Measurements from ENCODE around the gene CBL. TPM values are rescaled to one million over a fixed set of nuclear protein-coding genes. Genes with fewer than 3 reads are reported as not detected.

CBL gene
- total RNA-seq, 4 donors from 2014 or later = 20.2 to 29.2 (median 25.1) TPM

- Histone ChIP-seq H3K27ac (peak overlapping the region in 2 of 4 donors; percentile 86 to 89), H3K36me3 (peaks cover 0 to 36% of the 10 kb centered on the region in 2 donors), H3K27me3 (no peaks in the 10 kb centered on the region), H3K4me1 (peaks cover 0 to 54% (median 6%) of the 10 kb centered on the region in 3 donors), H3K4me3 (no peak overlapping the region), H3K9me3 (no peaks in the 10 kb centered on the region)
- 74 to 85% methylated on average over 4 to 6 of the region's 9 CpGs for WGBS, 2 donors (ENCODE audit: low coverage in 1 of 2)
- TF ChIP-seq POLR2A (IDR thresholded peaks at IDR 0.05) (no peak), POLR2AphosphoS5 (IDR thresholded peaks at IDR 0.05) (no peak), EP300 (IDR thresholded peaks at IDR 0.05) (no peak), CTCF (IDR thresholded peaks at IDR 0.05) (no peak)
- ATAC-seq = no peak
These were observed 149.1 kb downstream of the CBL start for GRCh38 chr11:119355091-119355843.

GRCh38 chr11:119356349-119357031 is 150.4 kb downstream of the CBL start:
- peaks cover 0 to 36% of the 10 kb centered on the region in 2 donors for H3K36me3 ChIP-seq
- H3K4me3 ChIP-seq = peak overlapping the region; percentile 10 to 54
- TF ChIP-seq POLR2A (IDR thresholded peaks at IDR 0.05) (no peak), EP300 (IDR thresholded peaks at IDR 0.05) (no peak), CTCF (IDR thresholded peaks at IDR 0.05) (peak; percentile 76 to 92 (median 84)), POLR2AphosphoS5 (IDR thresholded peaks at IDR 0.05) (peak; percentile 68)
- peak; percentile 89 for ATAC-seq
- H3K27ac ChIP-seq = peak overlapping the region; percentile 47 to 89 (median 86)
- H3K27me3 ChIP-seq = no peaks in the 10 kb centered on the region
- H3K4me1 ChIP-seq = peaks cover 0 to 66% (median 15%) of the 10 kb centered on the region in 3 donors
- 1 to 5% methylated on average over 7 to 9 of the region's 54 CpGs for WGBS, 2 donors (ENCODE audit: low coverage in 1 of 2)
- no peaks in the 10 kb centered on the region for H3K9me3 ChIP-seq

GRCh38 chr11:119357074-119357473 is 150.9 kb downstream of the CBL start:
- TF ChIP-seq POLR2A (IDR thresholded peaks at IDR 0.05) (no peak), POLR2AphosphoS5 (IDR thresholded peaks at IDR 0.05) (no peak), CTCF (IDR thresholded peaks at IDR 0.05) (no peak), EP300 (IDR thresholded peaks at IDR 0.05) (no peak)
- Histone ChIP-seq H3K27ac (peak overlapping the region; percentile 47 to 89 (median 86)), H3K9me3 (no peaks in the 10 kb centered on the region), H3K4me1 (peaks cover 0 to 66% (median 21%) of the 10 kb centered on the region in 3 donors), H3K4me3 (peak overlapping the region; percentile 10 to 54), H3K36me3 (peaks cover 0 to 36% of the 10 kb centered on the region in 2 donors), H3K27me3 (no peaks in the 10 kb centered on the region)
- ATAC-seq = no peak
- 72% methylated on average over 4 of the region's 13 CpGs; no CpG with 5 or more reads in 1 of the 2 donors for WGBS, 2 donors (ENCODE audit: low coverage in 1 of 2)

Small RNA genes within 50 kb of the gene (small RNA-seq; reads per million reads assigned to genes)
- gene RF01225 = 0 reads per million in 4 donors
- gene RNU6-262P = 0 reads per million in 4 donors

Other genes with a start within 250 kb of the CBL start
- not detected for gene FOXR1, start 234.6 kb upstream of the CBL start, total RNA-seq
- 10 to 100 TPM in 3 of 4 donors, 1 to 10 TPM in 1; 5.8 to 90.3 (median 40.0) TPM for gene CENATAC, start 208.2 kb upstream of the CBL start, total RNA-seq
- gene RPS25, start 188.0 kb upstream of the CBL start, total RNA-seq = 1,000 to 10,000 TPM; 1,381 to 2,808 (median 2,000) TPM
- gene TRAPPC4, start 187.6 kb upstream of the CBL start, total RNA-seq = 10 to 100 TPM; 44.4 to 69.0 (median 52.1) TPM
- 10 to 100 TPM; 10.1 to 11.6 (median 11.1) TPM for gene SLC37A4, start 175.5 kb upstream of the CBL start, total RNA-seq
- gene HYOU1, start 149.1 kb upstream of the CBL start, total RNA-seq = 10 to 100 TPM; 37.8 to 63.0 (median 57.9) TPM
- gene VPS11, start 138.5 kb upstream of the CBL start, total RNA-seq = 10 to 100 TPM; 23.9 to 45.6 (median 35.8) TPM
- gene HMBS, start 121.5 kb upstream of the CBL start, total RNA-seq = 10 to 100 TPM in 2 of 4 donors, 1 to 10 TPM in 2; 1.2 to 27.1 (median 9.8) TPM
- gene DPAGT1, start 104.5 kb upstream of the CBL start, total RNA-seq = 10 to 100 TPM; 10.7 to 28.1 (median 21.4) TPM
- gene C2CD2L, start 99.0 kb upstream of the CBL start, total RNA-seq = 10 to 100 TPM in 1 of 4 donors, 1 to 10 TPM in 3; 3.4 to 13.3 (median 8.3) TPM
- 10 to 100 TPM; 19.0 to 30.2 (median 23.3) TPM for gene HINFP, start 84.8 kb upstream of the CBL start, total RNA-seq
- 1 to 10 TPM in 1 of 4 donors, under 1 TPM in 2, not detected in 1; 0.20 to 1.1 (median 0.40) TPM for gene ABCG4, start 57.3 kb upstream of the CBL start, total RNA-seq
- gene NLRX1, start 37.6 kb upstream of the CBL start, total RNA-seq = 10 to 100 TPM; 12.1 to 41.4 (median 17.7) TPM
- under 1 TPM in 1 of 4 donors, not detected in 3; 0.19 TPM for gene NHERF4, start 20.9 kb upstream of the CBL start, total RNA-seq
- 1,000 to 10,000 TPM in 3 of 4 donors, 100 to 1,000 TPM in 1; 702 to 1,904 (median 1,177) TPM for gene MCAM, start 110.8 kb downstream of the CBL start, total RNA-seq
- gene RNF26, start 128.2 kb downstream of the CBL start, total RNA-seq = 10 to 100 TPM; 13.0 to 39.6 (median 17.1) TPM
- gene C1QTNF5, start 134.5 kb downstream of the CBL start, total RNA-seq = 10 to 100 TPM; 44.3 to 52.1 (median 45.6) TPM
- gene MFRP, start 140.4 kb downstream of the CBL start, total RNA-seq = under 1 TPM in 1 of 4 donors, not detected in 3; 0.15 TPM
- gene USP2, start 175.4 kb downstream of the CBL start, total RNA-seq = 1 to 10 TPM; 4.6 to 10.0 (median 6.6) TPM
- gene THY1, start 216.8 kb downstream of the CBL start, total RNA-seq = 10 to 100 TPM in 3 of 4 donors, 1 to 10 TPM in 1; 2.5 to 34.5 (median 16.8) TPM